ENCODE data around the gene RHEB.

DNA sequence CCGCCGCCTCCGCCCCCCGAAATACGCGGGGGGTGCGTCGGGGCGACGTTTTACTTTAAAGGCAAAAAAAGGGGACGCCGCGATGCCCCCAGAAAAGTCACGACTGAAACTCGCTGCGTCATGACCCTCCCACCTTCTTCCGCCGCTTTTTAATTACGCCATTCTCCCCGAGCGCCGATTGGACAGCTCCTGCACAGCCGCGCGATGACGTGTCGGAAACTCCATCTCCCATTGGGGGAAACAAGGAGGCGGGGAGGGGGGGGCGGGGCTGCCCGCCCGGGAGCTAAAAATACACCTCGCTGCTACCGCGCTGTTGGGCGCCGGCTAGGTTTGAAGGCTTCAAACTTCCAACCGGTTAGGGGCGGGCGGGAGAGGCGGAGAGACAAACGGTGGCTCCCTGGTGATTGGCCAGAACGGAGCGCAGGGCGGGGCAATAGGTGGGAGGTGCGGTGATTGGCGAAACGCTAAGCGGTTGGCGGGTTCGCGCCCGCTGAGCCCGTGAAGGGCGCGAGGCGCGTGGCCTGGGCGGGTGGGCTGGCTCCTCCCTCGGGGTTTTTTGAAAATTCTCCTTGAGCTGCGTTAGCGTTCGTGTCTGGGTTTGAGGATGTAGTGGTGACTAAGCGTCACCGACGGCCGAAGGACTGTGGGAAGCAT lies at the start of gene RHEB:
- TF ChIP-seq, protein P1, sequence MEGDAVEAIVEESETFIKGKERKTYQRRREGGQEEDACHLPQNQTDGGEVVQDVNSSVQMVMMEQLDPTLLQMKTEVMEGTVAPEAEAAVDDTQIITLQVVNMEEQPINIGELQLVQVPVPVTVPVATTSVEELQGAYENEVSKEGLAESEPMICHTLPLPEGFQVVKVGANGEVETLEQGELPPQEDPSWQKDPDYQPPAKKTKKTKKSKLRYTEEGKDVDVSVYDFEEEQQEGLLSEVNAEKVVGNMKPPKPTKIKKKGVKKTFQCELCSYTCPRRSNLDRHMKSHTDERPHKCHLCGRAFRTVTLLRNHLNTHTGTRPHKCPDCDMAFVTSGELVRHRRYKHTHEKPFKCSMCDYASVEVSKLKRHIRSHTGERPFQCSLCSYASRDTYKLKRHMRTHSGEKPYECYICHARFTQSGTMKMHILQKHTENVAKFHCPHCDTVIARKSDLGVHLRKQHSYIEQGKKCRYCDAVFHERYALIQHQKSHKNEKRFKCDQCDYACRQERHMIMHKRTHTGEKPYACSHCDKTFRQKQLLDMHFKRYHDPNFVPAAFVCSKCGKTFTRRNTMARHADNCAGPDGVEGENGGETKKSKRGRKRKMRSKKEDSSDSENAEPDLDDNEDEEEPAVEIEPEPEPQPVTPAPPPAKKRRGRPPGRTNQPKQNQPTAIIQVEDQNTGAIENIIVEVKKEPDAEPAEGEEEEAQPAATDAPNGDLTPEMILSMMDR (IDR thresholded peaks at IDR 0.05; ENCODE audit: insufficient read depth, low read depth, low read length) = no peak
- TF ChIP-seq EZH2 (IDR thresholded peaks at IDR 0.05; ENCODE audit: insufficient read depth, low read length) = no peak

All from astrocyte (in vitro differentiated cells and primary cell).